Ovary (tissue), 9 donors: ENCODE data around the gene APOF. TPM values are rescaled to one million over a fixed set of nuclear protein-coding genes. Genes with fewer than 3 reads are reported as not detected.
"Not testable (repeated sequence)": the region's sequence is repeated elsewhere in the genome, so short reads cannot be mapped to it uniquely, and the experiment has no call there.

Experiments used
- DNase-seq, 5 donors: peaks; one replicate each; pipeline ENCODE4 v3.0.0-alpha.2; 2019 to 2020
- H3K27ac ChIP-seq, 2 donors: fragments of 200-600 bp; one replicate each; pipeline versions ENCODE4 v1.5.1 to v1.8.0; 2019 to 2022
- H3K27me3 ChIP-seq: fragments of 200-600 bp; one replicate; pipeline ENCODE4 v1.8.0; 2022
- H3K36me3 ChIP-seq: fragments of 200-600 bp; sonication (generic); one replicate; pipeline ENCODE4 v1.5.1; 2019
- H3K4me1 ChIP-seq: one replicate; pipeline ENCODE4 v1.8.1; 2013; ENCODE audit warnings: mild to moderate bottlenecking, moderate library complexity; ENCODE audit not compliant: insufficient read depth
- H3K4me3 ChIP-seq: fragments of 200-600 bp; sonication (generic); one replicate; pipeline ENCODE4 v1.5.1; 2017
- H3K9me3 ChIP-seq, 2 donors: fragments of 200-600 bp in 1 of 2; sonication (generic) in 1 of 2; one replicate each; pipeline versions ENCODE4 v1.5.1 to v1.8.1; 2013 to 2019; ENCODE audit warnings: mild to moderate bottlenecking in 1 of 2, moderate library complexity in 1 of 2
- CTCF ChIP-seq, 3 donors: fragments of 450-650 bp in 2 of 3; fragments of 200-600 bp in 1 of 3; IDR thresholded peaks; one replicate each; pipeline versions ENCODE4 v1.5.1 to v1.8.0; 2016 to 2022; ENCODE audit warnings: antibody characterized with exemption in 3 of 3, mild to moderate bottlenecking in 1 of 3
- EP300 ChIP-seq: sonication (generic); formaldehyde crosslinking; IDR thresholded peaks from one replicate; pipeline ENCODE4 v1.6.1; 2017; ENCODE audit warnings: antibody characterized with exemption
- POLR2A ChIP-seq: fragments of 450-650 bp; IDR thresholded peaks from one replicate; pipeline ENCODE4 v1.6.1; 2017; ENCODE audit warnings: antibody characterized with exemption, mild to moderate bottlenecking, moderate library complexity
- WGBS, 3 donors: extraction: QIAGEN DNeasy Blood & Tissue Kit in 1 of 3; methylation state at CpG; one replicate each; pipeline versions ENCODE4 v1.1.5 to v1.1.7; 2013 to 2017; 5-methylcytosine and 5-hydroxymethylcytosine counted together
- intact Hi-C, 4 donors: fragments of 100-400 bp; cut with DNase I; formaldehyde crosslinking; loops; one replicate each; pipeline versions ENCODE4 v1.11.0 to v1.15.1; 2022 to 2023
- polyA plus RNA-seq, 2 donors: library from polyadenylated mRNA; stranded (reverse); fragments of 200-250 nt in 1 of 2; fragments of 350-450 nt in 1 of 2; fragmentation: Illumina TruSeq in 1 of 2; extraction: RNeasy Lipid Tissue Mini Kit (QIAGEN cat#74804) in 1 of 2; gene quantifications; one replicate each; pipeline ENCODE4 v1.2.3, GENCODE V29; 2013 to 2014
- total RNA-seq, 7 donors: library from RNA; depleted of rRNA in 2 of 7; stranded (reverse); fragments of >200 nt in 2 of 7; fragmentation: NEBNext Ultra II Directional in 3 of 7; extraction: Animal tissue kit (Norgen Biotek cat#: 25700) in 3 of 7; gene quantifications; one replicate each; pipeline versions ENCODE4 v1.1.0 to v1.2.4, GENCODE V29; 2016 to 2023
- donor health status: DM: no; HTN: no; CAD: no; lungs with moderate emphysema.
- donor health status: DM: no; HTN: no; CAD: no.
- donor health status: Bipolar disorder and iron deficiency.
- donor health status: DM: yes; HTN: yes; CAD: no.
- donor health status: DM: no; HTN: no; CAD: no.
- donor health status: DM: yes; HTN: yes; CAD: no.

Gene APOF
- total and polyA plus RNA-seq, 9 donors = not detected

- H3K27me3 ChIP-seq = not testable (repeated sequence)
- WGBS, 3 donors = 77 to 94% (median 87%) methylated on average over 3 of the region's 3 CpGs
Observed at GRCh38 chr12:56399466-56399865, 36.8 kb upstream of the APOF start.

GRCh38 chr12:56398324-56398723, 35.7 kb upstream of the APOF start:
- Histone ChIP-seq H3K36me3 (no peaks in the 10 kb centered on the region), H3K4me1 (no peaks in the 10 kb centered on the region), H3K4me3 (no peak overlapping the region), H3K27ac (no peak overlapping the region), H3K27me3 (no peaks in the 10 kb centered on the region), H3K9me3 (no peaks in the 10 kb centered on the region)
- no peak for DNase-seq
- intact Hi-C loops = no loop called here
- no peak for TF ChIP-seq EP300
- TF ChIP-seq POLR2A = no peak
- no peak for TF ChIP-seq CTCF (IDR thresholded peaks at IDR 0.05)

More at GRCh38 chr12:56399466-56399865, 36.8 kb upstream of the APOF start:
- H3K4me1 ChIP-seq, DNase-seq, H3K9me3 ChIP-seq, H3K36me3 ChIP-seq, intact Hi-C loops, H3K27ac ChIP-seq, H3K4me3 ChIP-seq: not testable (repeated sequence)

- Histone ChIP-seq H3K36me3 (no peaks in the 10 kb centered on the region), H3K4me3 (no peak overlapping the region), H3K4me1 (no peaks in the 10 kb centered on the region), H3K27me3 (no peaks in the 10 kb centered on the region), H3K27ac (no peak overlapping the region), H3K9me3 (no peaks in the 10 kb centered on the region)
- 95 to 98% (median 97%) methylated on average over 2 of the region's 2 CpGs for WGBS, 3 donors
- TF ChIP-seq CTCF (IDR thresholded peaks at IDR 0.05) (no peak), POLR2A (no peak), EP300 (no peak)
- intact Hi-C loops = no loop called here
- no peak for DNase-seq
Observed at GRCh38 chr12:56392331-56392730, 29.7 kb upstream of the APOF start.

- WGBS, 3 donors = 54 to 97% (median 93%) methylated on average over 1 of the region's 1 CpG
- TF ChIP-seq CTCF (IDR thresholded peaks at IDR 0.05) (no peak), EP300 (no peak), POLR2A (no peak)
- Histone ChIP-seq H3K4me3 (no peak overlapping the region), H3K27ac (no peak overlapping the region), H3K4me1 (no peaks in the 10 kb centered on the region), H3K36me3 (no peaks in the 10 kb centered on the region), H3K27me3 (no peaks in the 10 kb centered on the region), H3K9me3 (no peaks in the 10 kb centered on the region)
- DNase-seq = no peak
- intact Hi-C loops = no loop called here
Observed at GRCh38 chr12:56391721-56392120, 29.1 kb upstream of the APOF start.

GRCh38 chr12:56389412-56389811, 26.8 kb upstream of the APOF start:
- intact Hi-C loops = no loop called here
- Histone ChIP-seq H3K27me3 (no peaks in the 10 kb centered on the region), H3K4me1 (no peaks in the 10 kb centered on the region), H3K36me3 (no peaks in the 10 kb centered on the region), H3K27ac (no peak overlapping the region), H3K9me3 (no peaks in the 10 kb centered on the region), H3K4me3 (no peak overlapping the region)
- no peak for DNase-seq
- TF ChIP-seq EP300 = no peak
- TF ChIP-seq POLR2A = no peak
- no peak for TF ChIP-seq CTCF (IDR thresholded peaks at IDR 0.05)
- WGBS, 3 donors = 17 to 29% (median 23%) methylated on average over 5 of the region's 5 CpGs
